ENCODE measurements around the gene WDR87. TPM values are rescaled to one million over a fixed set of nuclear protein-coding genes. Genes with fewer than 3 reads are reported as not detected.
A peak's percentile ranks its signal among the peaks of the same experiment; 100 is the strongest.

The WDR87 gene
- polyA plus RNA-seq, 2 of the 4 experiments (the other 2 are of a cell fraction): not detected

GRCh38 chr19:37947778-37948177 is 41.4 kb upstream of the WDR87 start:
- WGBS (ENCODE audit: missing lambda C conversion rate): 89% methylated on average over 5 of the region's 5 CpGs
- TF ChIP-seq HEYL (CRISPR knock-in tag; IDR thresholded peaks at IDR 0.05): no peak
- no peak for TF ChIP-seq KDM1A (IDR thresholded peaks at IDR 0.05; ENCODE audit: low read depth)
- no peak for TF ChIP-seq RARB (CRISPR knock-in tag; IDR thresholded peaks at IDR 0.05)
- TF ChIP-seq HMGXB4 (CRISPR knock-in tag; IDR thresholded peaks at IDR 0.05; ENCODE audit: borderline replicate concordance): no peak
- no peak for TF ChIP-seq ESRRA (IDR thresholded peaks at IDR 0.05; ENCODE audit: borderline replicate concordance, low read length)
- TF ChIP-seq ZNF302 (CRISPR knock-in tag; IDR thresholded peaks at IDR 0.05): no peak
- no peak for TF ChIP-seq ZSCAN20 (CRISPR knock-in tag; IDR thresholded peaks at IDR 0.05)
- no peak for TF ChIP-seq BHLHE40 (IDR thresholded peaks at IDR 0.05; ENCODE audit: low read depth, low read length)
- no peak for TF ChIP-seq PHF8 (IDR thresholded peaks at IDR 0.05; ENCODE audit: borderline replicate concordance, low read depth)
- TF ChIP-seq HES2 (IDR thresholded peaks at IDR 0.05): no peak
- no peak for TF ChIP-seq HDAC2 (IDR thresholded peaks at IDR 0.05)
- TF ChIP-seq EHMT2 (IDR thresholded peaks at IDR 0.05; ENCODE audit: low read depth): no peak
- TF ChIP-seq POLR2A (IDR thresholded peaks at IDR 0.05; ENCODE audit: low read length): no peak
- TF ChIP-seq TP53 (CRISPR knock-in tag; IDR thresholded peaks at IDR 0.05): no peak
- no peak for TF ChIP-seq GATA3 (IDR thresholded peaks at IDR 0.05; ENCODE audit: borderline replicate concordance)
- CTCF ChIA-PET: interaction anchor here (1.6 to 5.4 kb wide), 2 partner anchors 16 to 45 kb away, joined by 5 to 40 read pairs; no protein-coding TSS in a partner anchor
- Histone ChIP-seq H3K27ac (peak overlapping the region; percentile 8 to 56; a peak in 3 of 6 replicates), H3K4me3 (no peak overlapping the region), H3K9me3 (no peaks in the 10 kb centered on the region), H3K4me2 (peak overlapping the region; percentile 3; the same call in 1 of the 3 replicates), H3K4me1 (peaks cover 66% of the 10 kb centered on the region)
- FAIRE-seq: no peak
- POLR2A ChIA-PET: no interaction called here
- ATAC-seq: no peak
- no peak for DNase-seq (ENCODE audit: low read depth in 1 of 2, low spot score in 1 of 2)

GRCh38 chr19:37946132-37946531 is 39.7 kb upstream of the WDR87 start:
- ATAC-seq: no peak
- H3K4me3 ChIP-seq: no peak overlapping the region
- H3K9me3 ChIP-seq: no peaks in the 10 kb centered on the region
- H3K27ac ChIP-seq: 0 out of 6 replicates have a peak overlapping the region, but pooled peaks of 1 of the 2 experiments have one; percentile 14
- POLR2A ChIA-PET: no interaction called here
- H3K4me1 ChIP-seq: peaks cover 66% of the 10 kb centered on the region
- H3K4me2 ChIP-seq: no peak overlapping the region
- WGBS (ENCODE audit: missing lambda C conversion rate): 95% methylated on average over 6 of the region's 6 CpGs
- FAIRE-seq: no peak
- DNase-seq (ENCODE audit: low read depth in 1 of 2, low spot score in 1 of 2): no peak
- TF ChIP-seq RCOR1 (IDR thresholded peaks at IDR 0.05; ENCODE audit: low read depth, low read length): no peak
- no peak for TF ChIP-seq EHMT2 (IDR thresholded peaks at IDR 0.05; ENCODE audit: low read depth)
- TF ChIP-seq ESRRA (IDR thresholded peaks at IDR 0.05; ENCODE audit: borderline replicate concordance, low read length): no peak
- TF ChIP-seq HES2 (IDR thresholded peaks at IDR 0.05): no peak
- TF ChIP-seq GATA3 (IDR thresholded peaks at IDR 0.05; ENCODE audit: borderline replicate concordance): no peak
- CTCF ChIA-PET: interaction anchor here (1.2 to 5.4 kb wide), 5 partner anchors 12 to 44 kb away, joined by 3 to 40 read pairs (median 5); no protein-coding TSS in a partner anchor

- H3K4me1 ChIP-seq: peaks cover 73% of the 10 kb centered on the region
- CTCF ChIA-PET: interaction anchor here (0.9 to 1.7 kb wide), 3 partner anchors 10 to 22 kb away, joined by 3 to 5 read pairs (median 4); no protein-coding TSS in a partner anchor
- DNase-seq (ENCODE audit: low read depth in 1 of 2, low spot score in 1 of 2): no peak
- no peak overlapping the region for H3K4me3 ChIP-seq
- POLR2A ChIA-PET: interaction anchor here (3.3 kb wide), 1 partner anchor 11 kb away, joined by 37 read pairs; no protein-coding TSS in a partner anchor
- peak overlapping the region; percentile 80 for H3K4me2 ChIP-seq
- FAIRE-seq: peak; percentile 88
- no peak for ATAC-seq
- TF ChIP-seq NFE2L2 (conservative IDR thresholded peaks at IDR 0.05; ENCODE audit: low read length) (0 out of 2 replicates have a peak, but pooled peaks have one; percentile 16), MYC (IDR thresholded peaks at IDR 0.05; ENCODE audit: borderline replicate concordance, low read length) (no peak), TFCP2L1 (CRISPR knock-in tag; IDR thresholded peaks at IDR 0.05) (no peak), RARB (CRISPR knock-in tag; IDR thresholded peaks at IDR 0.05) (no peak), BCL3 (IDR thresholded peaks at IDR 0.05) (no peak), CHD4 (IDR thresholded peaks at IDR 0.05; ENCODE audit: borderline replicate concordance) (no peak), JUN (IDR thresholded peaks at IDR 0.05) (0 out of 5 replicates have a peak, but pooled peaks of 1 of the 2 experiments have one; percentile 11), FOXS1 (CRISPR knock-in tag; IDR thresholded peaks at IDR 0.05) (no peak)
- peak overlapping the region; percentile 80 to 86 for H3K27ac ChIP-seq
- peaks cover 6% of the 10 kb centered on the region for H3K9me3 ChIP-seq
- 88% methylated on average over 5 of the region's 5 CpGs for WGBS (ENCODE audit: missing lambda C conversion rate)
Measured at GRCh38 chr19:37943480-37943879, 37.1 kb upstream of the WDR87 start.
